DND-41 (cell line): Measurements from ENCODE around the gene C13orf46.
"Not testable (repeated sequence)": the region's sequence is repeated elsewhere in the genome, so short reads cannot be mapped to it uniquely, and the experiment has no call there.

ENCODE experiments used
- ATAC-seq: fragments of 200-7000 bp; cut with Tn5 transposase; 3 replicates; pipeline ENCODE4 v1.9.1; 2021; ENCODE audit warnings: low read depth; ENCODE audit not compliant: insufficient read depth
- DNase-seq: peaks from one replicate; pipeline ENCODE4 v3.0.0-alpha.2; 2020
- H2AFZ ChIP-seq: 2 replicates; pipeline ENCODE4 v1.6.0; 2012; ENCODE audit warnings: low read depth, low read length
- H3K27ac ChIP-seq: 2 replicates; pipeline ENCODE4 v1.5.1; 2012; ENCODE audit warnings: low read length, inconsistent platforms
- H3K27me3 ChIP-seq: fragments of 200-600 bp; sonication (generic); 2 replicates; pipeline ENCODE4 v1.6.0; 2012; ENCODE audit warnings: low read length, mild to moderate bottlenecking, inconsistent platforms; ENCODE audit not compliant: insufficient read depth, poor library complexity
- H3K36me3 ChIP-seq: 2 replicates; pipeline ENCODE4 v1.5.1; 2012; ENCODE audit warnings: low read length, inconsistent platforms; ENCODE audit not compliant: insufficient read depth
- H3K4me1 ChIP-seq: 2 replicates; pipeline ENCODE4 v1.5.1; 2012; ENCODE audit warnings: mild to moderate bottlenecking, low read length; ENCODE audit not compliant: insufficient read depth
- H3K4me2 ChIP-seq: 2 replicates; pipeline ENCODE4 v1.6.0; 2012; ENCODE audit warnings: mild to moderate bottlenecking, moderate library complexity, low read length, inconsistent platforms; ENCODE audit not compliant: insufficient read depth
- H3K4me3 ChIP-seq, 2 experiments: fragments of 200-600 bp in 1 of 2; shearing (Covaris generic) in 1 of 2; 2 replicates each; pipeline ENCODE4 v1.5.1; 2012 to 2016; ENCODE audit warnings: inconsistent platforms in 2 of 2, low read length in 2 of 2, mild to moderate bottlenecking in 2 of 2, low read depth in 1 of 2, moderate library complexity in 1 of 2
- H3K79me2 ChIP-seq: 2 replicates; pipeline ENCODE4 v1.6.0; 2012; ENCODE audit warnings: low read length, inconsistent platforms; ENCODE audit not compliant: insufficient read depth
- H3K9ac ChIP-seq: 2 replicates; pipeline ENCODE4 v1.6.0; 2012; ENCODE audit warnings: low read depth, mild to moderate bottlenecking, inconsistent platforms, low read length, moderate library complexity
- H3K9me3 ChIP-seq: 2 replicates; pipeline ENCODE4 v1.5.1; 2012; ENCODE audit warnings: low read length, moderate library complexity, mild to moderate bottlenecking, inconsistent platforms; ENCODE audit not compliant: insufficient read depth, severe bottlenecking
- H4K20me1 ChIP-seq: 2 replicates; pipeline ENCODE4 v1.6.0; 2012; ENCODE audit warnings: low read length; ENCODE audit not compliant: insufficient read depth
- EZH2 ChIP-seq: IDR thresholded peaks from 3 replicates; pipeline ENCODE4 v1.6.1; 2012; ENCODE audit warnings: borderline replicate concordance, low read depth, mild to moderate bottlenecking, moderate library complexity, low read length, inconsistent platforms; ENCODE audit not compliant: severe bottlenecking
- TF ChIP-seq, protein P1 (sequence below): IDR thresholded peaks from 2 replicates; pipeline ENCODE4 v1.5.1; 2012; ENCODE audit warnings: borderline replicate concordance, low read length, moderate library complexity, mild to moderate bottlenecking; ENCODE audit not compliant: poor library complexity, severe bottlenecking; ENCODE audit errors: extremely low read depth

The C13orf46 gene

DNA sequence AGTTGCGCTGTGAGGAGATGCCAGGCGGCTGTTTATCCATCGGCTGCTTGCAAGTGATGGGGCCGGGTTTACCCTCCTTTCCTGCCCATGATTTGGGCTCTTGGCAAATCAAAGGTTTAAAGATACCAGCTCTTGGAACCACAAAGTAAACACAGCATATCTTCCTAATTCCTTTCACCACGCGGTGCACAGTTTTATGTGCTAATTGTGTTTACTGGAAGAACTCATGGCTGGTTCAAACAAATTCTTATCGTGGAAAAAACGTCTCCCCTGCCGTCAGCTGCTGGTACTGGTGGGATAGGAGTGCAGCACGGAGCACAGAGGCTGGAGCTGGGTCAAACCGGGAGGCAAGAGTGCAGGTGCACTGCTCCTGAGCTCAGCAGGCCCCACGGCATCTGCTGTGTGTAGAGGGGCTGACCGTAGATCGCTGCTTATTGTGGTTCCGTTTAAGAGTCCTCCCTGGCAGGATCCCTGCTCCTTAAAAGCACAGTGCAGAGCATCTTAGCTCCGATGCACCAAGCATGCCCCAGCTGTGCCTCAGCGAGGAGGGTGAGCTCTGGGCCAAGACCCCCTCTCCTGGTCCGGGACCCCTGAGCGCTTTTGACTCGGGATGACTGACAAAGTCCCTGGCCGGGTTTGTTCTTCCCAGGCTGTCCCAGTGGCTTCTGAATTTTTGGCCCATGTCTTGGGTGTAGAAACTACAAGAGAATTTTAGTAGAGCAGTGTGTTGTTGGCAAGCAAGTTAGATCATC lies 58.7 kb downstream of the C13orf46 start:
- H3K4me3 ChIP-seq: no peak overlapping the region
- H3K9me3 ChIP-seq: no peaks in the 10 kb centered on the region
- no peaks in the 10 kb centered on the region for H3K79me2 ChIP-seq
- H2AFZ ChIP-seq: no peak overlapping the region
- TF ChIP-seq, protein P1, sequence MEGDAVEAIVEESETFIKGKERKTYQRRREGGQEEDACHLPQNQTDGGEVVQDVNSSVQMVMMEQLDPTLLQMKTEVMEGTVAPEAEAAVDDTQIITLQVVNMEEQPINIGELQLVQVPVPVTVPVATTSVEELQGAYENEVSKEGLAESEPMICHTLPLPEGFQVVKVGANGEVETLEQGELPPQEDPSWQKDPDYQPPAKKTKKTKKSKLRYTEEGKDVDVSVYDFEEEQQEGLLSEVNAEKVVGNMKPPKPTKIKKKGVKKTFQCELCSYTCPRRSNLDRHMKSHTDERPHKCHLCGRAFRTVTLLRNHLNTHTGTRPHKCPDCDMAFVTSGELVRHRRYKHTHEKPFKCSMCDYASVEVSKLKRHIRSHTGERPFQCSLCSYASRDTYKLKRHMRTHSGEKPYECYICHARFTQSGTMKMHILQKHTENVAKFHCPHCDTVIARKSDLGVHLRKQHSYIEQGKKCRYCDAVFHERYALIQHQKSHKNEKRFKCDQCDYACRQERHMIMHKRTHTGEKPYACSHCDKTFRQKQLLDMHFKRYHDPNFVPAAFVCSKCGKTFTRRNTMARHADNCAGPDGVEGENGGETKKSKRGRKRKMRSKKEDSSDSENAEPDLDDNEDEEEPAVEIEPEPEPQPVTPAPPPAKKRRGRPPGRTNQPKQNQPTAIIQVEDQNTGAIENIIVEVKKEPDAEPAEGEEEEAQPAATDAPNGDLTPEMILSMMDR: no peak
- TF ChIP-seq EZH2: no peak
- H3K27me3 ChIP-seq: peaks cover 18% of the 10 kb centered on the region
- no peak overlapping the region for H3K4me2 ChIP-seq
- no peaks in the 10 kb centered on the region for H3K4me1 ChIP-seq
- H4K20me1 ChIP-seq: no peaks in the 10 kb centered on the region
- no peak overlapping the region for H3K27ac ChIP-seq
- DNase-seq: no peak
- H3K36me3 ChIP-seq: no peaks in the 10 kb centered on the region
- no peak for ATAC-seq
- H3K9ac ChIP-seq: no peak overlapping the region

DNA sequence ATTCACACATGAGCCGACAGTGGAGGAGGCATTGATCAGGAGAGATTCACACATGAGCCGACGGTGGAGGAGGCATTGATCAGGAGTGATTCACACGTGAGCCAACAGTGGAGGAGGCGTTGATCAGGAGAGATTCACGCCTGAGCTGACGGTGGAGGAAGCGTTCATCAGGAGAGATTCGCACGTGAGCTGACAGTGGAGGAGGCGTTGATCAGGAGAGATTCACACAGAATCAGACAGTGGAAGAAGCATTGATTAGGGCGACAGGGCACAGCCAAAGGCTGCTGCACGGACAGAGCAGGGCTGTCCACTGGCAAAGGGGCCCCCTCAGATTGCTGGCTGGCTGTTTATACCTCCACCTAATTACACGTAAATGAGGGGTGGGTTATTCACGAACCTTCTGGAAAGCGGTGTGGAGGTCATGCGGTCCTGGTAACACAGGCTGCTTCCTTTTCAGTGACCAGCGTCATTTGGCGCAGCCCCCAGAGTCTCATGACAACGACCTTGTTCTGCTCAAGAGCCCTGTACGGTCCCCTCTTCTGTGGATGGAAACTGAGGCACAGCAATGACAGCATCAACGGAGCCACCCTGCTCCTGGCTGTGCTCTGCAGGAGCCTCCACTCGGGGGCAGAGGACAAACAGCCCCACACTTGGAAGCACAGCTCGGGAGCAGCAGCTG lies 59.4 kb downstream of the C13orf46 start:
- no peak overlapping the region for H3K4me3 ChIP-seq
- H3K4me2 ChIP-seq: no peak overlapping the region
- peaks cover 18% of the 10 kb centered on the region for H3K27me3 ChIP-seq
- no peak for TF ChIP-seq EZH2
- TF ChIP-seq, protein P1: no peak
- H3K27ac ChIP-seq: no peak overlapping the region
- H3K9me3 ChIP-seq: no peaks in the 10 kb centered on the region
- ATAC-seq: no peak
- H3K4me1 ChIP-seq: no peaks in the 10 kb centered on the region
- no peaks in the 10 kb centered on the region for H3K79me2 ChIP-seq
- H3K36me3 ChIP-seq: no peaks in the 10 kb centered on the region
- H3K9ac ChIP-seq: no peak overlapping the region
- H2AFZ ChIP-seq: no peak overlapping the region
- no peak for DNase-seq
- H4K20me1 ChIP-seq: no peaks in the 10 kb centered on the region

DNA sequence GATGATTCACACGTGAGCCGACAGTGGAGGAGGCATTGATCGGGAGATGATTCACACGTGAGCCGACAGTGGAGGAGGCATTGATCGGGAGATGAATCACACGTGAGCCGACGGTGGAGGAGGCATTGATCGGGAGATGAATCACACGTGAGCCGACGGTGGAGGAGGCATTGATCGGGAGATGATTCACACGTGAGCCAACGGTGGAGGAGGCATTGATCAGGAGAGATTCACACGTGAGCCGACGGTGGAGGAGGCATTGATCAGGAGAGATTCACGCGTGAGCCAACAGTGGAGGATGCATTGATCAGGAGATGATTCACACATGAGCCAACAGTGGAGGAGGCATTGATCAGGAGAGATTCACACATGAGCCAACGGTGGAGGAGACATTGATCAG lies 60.0 kb downstream of the C13orf46 start:
- not testable (repeated sequence) for H3K4me2 ChIP-seq, DNase-seq, ATAC-seq

DNA sequence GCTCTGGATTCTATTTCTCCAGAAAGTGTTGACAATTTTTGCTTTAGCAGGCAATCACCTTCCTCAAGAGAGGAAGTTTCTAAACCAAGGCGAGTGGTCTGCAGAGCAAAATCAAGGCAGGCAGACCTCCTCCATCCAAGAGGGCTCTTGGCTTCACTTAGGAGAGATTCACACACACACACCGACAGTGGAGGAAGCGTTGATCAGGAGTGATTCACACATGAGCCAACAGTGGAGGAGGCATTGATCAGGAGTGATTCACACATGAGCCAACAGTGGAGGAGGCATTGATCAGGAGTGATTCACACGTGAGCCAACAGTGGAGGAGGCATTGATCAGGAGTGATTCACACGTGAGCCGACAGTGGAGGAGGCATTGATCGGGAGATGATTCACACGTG lies 60.5 kb downstream of the C13orf46 start:
- DNase-seq, H3K4me2 ChIP-seq: not testable (repeated sequence)

More for the DNA sequence above, 60.0 kb downstream of the C13orf46 start:
- not testable (repeated sequence) for H3K27ac ChIP-seq, H3K79me2 ChIP-seq, H4K20me1 ChIP-seq, H3K4me3 ChIP-seq, H3K36me3 ChIP-seq, H3K9ac ChIP-seq, H3K9me3 ChIP-seq, H2AFZ ChIP-seq, H3K4me1 ChIP-seq
- peaks cover 24% of the 10 kb centered on the region for H3K27me3 ChIP-seq

More for the DNA sequence above, 60.5 kb downstream of the C13orf46 start:
- not testable (repeated sequence) for ATAC-seq, H3K9ac ChIP-seq, H3K79me2 ChIP-seq, H3K36me3 ChIP-seq, H3K4me1 ChIP-seq, H3K27ac ChIP-seq, H4K20me1 ChIP-seq, H2AFZ ChIP-seq, H3K4me3 ChIP-seq, H3K9me3 ChIP-seq
- peaks cover 27% of the 10 kb centered on the region for H3K27me3 ChIP-seq
